CD4-positive, alpha-beta T cell treated with Interleukin-4 for 4 hours (primary cell): ENCODE results near the gene NUDT9.
"Not testable (repeated sequence)": the region's sequence is repeated elsewhere in the genome, so short reads cannot be mapped to it uniquely, and the experiment has no call there.

Experiments
- DNase-seq: peaks from one replicate; pipeline ENCODE4 v3.0.0-alpha.2; 2020

The NUDT9 gene

GRCh38 chr4:87410157-87410556 lies 12.2 kb upstream of the NUDT9 start:
- DNase-seq: no peak

GRCh38 chr4:87410679-87411078 lies 11.7 kb upstream of the NUDT9 start:
- DNase-seq: no peak

GRCh38 chr4:87414816-87415215 lies 7.6 kb upstream of the NUDT9 start:
- DNase-seq: no peak

- DNase-seq: no peak
Observed at GRCh38 chr4:87416965-87417364, 5.4 kb upstream of the NUDT9 start.

DNA sequence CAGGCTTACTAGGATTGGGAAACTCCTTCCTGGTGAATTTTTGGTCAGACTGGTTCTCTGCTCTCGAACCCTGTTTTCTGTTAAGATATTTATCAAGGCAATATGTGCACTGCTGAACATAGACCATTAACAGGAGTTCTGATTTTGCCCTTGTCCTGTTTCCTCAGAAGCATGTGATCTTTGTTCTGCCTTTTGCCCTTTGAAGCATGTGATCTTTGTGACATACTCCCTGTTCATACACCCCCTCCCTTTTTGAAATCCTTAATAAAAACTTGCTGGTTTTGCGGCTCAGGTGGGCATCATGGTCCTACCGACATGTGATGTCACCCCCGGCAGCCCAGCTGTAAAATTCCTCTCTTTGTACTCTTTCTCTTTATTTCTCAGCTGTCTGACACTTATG lies 4.0 kb upstream of the NUDT9 start:
- DNase-seq: not testable (repeated sequence)

GRCh38 chr4:87419578-87420249 lies 2.7 kb upstream of the NUDT9 start:
- no peak for DNase-seq

DNA sequence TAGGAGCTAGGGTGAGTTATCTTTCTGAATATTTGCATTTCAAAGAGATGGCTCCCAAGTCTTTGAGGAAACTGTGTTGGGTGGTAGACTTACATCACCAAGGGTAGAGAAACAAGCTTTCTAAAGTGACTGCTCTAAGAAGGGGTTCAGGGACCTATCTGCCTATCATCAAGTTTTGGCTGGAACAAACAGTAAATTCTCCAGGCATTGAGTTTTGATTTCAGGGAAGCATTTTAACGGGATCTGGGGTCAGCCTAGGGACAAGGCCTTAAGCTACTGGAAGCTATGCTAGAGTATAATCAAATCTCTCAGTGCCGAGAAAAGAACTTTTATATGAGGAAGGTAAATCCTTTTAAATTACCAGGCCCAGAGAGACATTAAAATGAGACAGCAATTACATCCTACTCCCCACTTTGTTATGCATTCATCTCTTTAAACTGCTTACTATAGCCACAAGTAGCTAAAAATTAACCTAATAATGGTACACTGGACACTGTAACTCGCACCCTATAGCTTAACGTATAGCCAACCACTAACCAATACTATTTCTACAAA lies 2.0 kb upstream of the NUDT9 start:
- DNase-seq: no peak

DNA sequence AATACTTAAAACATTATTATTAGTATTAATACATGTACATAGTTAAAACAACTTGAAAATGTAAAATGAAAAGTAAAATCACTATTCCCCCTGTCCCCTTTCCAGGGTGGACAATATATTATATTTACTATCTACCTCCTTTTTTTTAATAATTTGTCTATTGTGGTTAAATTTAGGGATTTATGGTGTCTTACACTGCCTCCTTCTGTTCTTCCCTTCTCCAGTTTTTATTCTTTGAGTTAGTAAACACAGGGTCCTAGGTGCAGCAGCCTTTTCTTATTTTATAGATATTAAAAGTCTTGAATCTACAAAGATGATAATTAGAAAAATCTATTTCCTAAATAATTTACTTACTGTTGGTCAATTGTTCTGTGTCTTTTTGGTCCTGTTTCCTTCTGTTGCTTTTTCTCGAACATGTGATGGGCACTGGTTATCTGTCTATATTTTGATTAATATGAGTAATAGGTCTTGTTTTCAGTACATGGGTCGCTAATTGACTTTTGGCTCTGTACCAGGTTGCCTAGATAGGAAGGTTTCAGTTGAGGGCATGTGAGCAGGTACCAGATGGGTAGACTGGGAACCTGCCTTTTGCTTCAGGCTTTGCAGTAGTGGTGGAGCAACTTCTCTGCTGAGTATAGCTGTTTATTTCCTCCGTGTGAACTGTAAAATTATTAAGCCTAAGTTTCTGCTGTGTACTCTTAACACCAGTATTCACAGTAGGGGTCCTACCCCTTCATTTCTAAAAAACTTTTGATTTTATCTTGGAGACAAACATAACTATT lies 1.1 kb downstream of the NUDT9 start:
- DNase-seq: no peak

GRCh38 chr4:87424099-87424543 lies 1.7 kb downstream of the NUDT9 start:
- DNase-seq: not testable (repeated sequence)

DNA sequence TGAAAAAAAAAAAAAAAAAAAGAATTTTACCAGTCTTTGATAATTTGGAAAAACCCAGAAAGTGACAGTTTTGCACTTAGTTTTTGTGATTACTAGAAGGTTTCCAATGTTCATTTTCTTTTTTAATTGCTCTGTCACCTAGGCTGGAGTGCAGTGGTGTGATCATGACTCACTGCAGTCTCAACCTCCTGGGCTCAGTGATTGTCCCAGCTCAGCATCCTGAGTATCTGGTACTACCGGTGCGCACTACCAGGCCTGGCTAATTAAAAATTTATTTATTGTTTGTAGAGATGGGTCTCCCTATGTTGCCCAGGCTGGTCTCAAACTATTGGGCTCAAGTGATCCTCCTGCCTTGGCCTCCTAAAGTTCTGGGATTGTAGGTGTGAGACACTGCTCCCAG lies 3.3 kb downstream of the NUDT9 start:
- no peak for DNase-seq

DNA sequence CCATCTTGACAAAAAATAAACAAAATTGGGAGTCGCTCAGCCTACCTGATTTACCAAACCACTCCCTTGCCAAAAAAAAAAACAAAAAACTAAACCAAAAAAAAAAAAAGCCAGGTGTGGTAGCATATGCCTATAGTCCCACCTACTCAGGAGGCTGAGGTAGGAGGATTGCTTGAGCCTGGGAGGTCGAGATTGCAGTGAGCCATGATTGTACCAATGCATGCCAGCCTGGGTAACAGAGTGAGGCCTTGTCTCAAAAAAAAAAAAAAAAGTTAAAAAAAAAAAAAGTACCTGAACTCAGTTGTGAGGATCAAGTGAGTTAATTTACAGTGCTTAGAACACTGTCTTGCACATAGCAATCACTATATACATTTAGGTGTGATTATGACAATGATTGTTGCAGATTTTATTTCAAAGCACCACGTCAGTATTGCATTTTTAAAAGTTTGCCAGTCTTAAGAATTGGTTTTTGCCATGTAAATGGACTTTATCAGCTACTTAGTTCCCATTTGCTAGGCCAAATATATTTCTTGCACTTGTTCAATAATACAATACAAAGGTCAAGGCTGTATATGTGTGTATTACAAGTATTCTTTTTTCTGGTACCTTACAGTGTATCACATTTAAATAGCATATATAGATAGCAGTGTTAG lies 4.6 kb downstream of the NUDT9 start:
- no peak for DNase-seq

- no peak for DNase-seq
Observed at GRCh38 chr4:87427518-87427868, 5.1 kb downstream of the NUDT9 start.

DNA sequence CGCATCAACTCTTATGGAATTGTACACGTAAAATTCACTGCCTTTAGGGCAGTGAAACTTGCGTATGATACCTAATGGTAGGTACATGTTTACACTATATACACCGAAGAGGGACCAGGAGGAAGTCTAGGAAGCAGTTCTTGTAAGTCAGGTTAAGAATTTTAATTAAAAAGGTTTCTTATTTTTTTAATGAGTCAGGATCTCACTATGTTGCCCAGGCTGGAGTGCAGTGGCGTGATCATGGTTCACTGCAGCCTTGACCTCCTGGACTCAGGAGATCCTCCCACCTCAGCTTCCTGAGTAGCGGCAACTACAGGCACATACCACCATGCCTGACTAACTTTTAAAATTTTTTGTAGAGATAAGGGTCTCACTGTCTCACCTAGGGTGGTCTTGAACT lies 6.6 kb downstream of the NUDT9 start:
- no peak for DNase-seq

DNA sequence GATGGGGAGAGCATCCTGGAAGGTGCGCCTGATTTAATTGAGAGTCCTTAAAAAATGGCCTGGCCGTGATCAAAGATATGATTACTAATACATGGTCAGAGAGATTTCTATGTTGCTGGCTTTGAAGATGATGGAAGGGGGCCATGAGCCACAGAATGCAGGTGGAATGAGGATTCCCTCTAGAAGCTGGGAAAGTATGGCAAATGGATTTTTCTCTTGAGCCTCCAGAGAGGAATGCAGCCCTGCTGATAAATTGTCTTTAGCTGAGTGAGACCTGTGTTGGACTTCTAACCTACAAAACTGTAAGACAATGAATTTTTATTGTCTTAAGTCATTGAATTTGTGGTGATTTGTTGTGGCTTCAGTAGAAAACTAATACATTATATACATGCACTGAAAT lies 7.7 kb downstream of the NUDT9 start:
- DNase-seq: no peak

- DNase-seq: no peak
Observed at GRCh38 chr4:87433342-87433741, 11.0 kb downstream of the NUDT9 start.

DNA sequence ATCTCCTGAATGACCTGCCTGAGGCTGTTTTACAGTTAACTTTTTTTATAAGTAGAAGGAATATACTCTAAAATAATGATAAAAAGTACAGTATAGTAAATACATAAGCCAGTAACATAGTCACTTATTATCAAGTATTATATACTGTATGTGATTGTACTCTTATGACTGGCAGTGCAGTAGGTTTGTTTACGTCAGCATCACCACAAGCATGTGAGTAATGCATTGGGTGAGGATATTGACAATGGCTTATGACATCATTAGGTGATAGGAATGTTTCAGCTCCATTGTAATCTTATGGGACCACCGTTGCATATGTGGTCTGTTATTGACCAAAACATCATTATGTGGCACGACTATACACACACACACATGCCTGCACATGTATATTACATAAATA lies 20.5 kb downstream of the NUDT9 start:
- DNase-seq: no peak

- DNase-seq: no peak
Observed at GRCh38 chr4:87444741-87445140, 22.4 kb downstream of the NUDT9 start.

DNA sequence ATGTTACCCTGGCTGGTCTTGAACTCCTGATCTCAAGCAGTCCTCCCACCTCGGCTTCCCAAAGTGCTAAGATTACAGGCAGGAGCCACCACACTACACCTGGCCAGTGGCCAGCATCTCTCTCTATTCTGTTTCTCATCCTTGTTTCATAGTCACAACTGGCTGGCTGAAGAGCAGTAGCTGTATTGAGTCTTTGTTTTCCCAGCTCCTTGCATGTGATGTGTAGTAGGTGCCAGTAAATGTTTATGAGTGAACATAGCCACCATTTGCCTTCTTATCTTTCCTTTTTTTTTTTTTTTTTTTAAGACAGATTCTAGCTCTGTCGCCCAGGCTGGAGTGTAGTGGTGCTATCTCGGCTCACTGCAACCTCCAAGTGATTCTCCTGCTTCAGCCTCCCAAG lies 23.6 kb downstream of the NUDT9 start:
- no peak for DNase-seq

DNA sequence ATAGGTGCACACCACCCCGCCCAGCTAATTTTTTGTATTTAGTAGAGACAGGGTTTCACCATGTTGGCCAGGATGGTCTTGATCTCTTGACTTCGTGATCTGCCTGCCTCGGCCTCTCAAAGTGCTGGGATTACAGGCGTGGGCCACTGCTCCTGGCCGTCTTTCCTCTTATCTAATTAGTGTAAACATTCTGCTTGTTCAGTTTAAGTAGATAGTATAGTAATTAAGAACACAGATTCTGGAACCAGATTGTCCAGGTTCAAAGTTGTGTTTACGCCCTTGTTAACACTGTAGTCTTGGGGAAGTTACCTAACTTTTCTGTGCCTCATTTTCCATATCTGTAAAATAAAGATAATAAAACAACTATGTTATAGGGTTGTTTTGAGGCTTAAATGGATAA lies 24.0 kb downstream of the NUDT9 start:
- DNase-seq: not testable (repeated sequence)

DNA sequence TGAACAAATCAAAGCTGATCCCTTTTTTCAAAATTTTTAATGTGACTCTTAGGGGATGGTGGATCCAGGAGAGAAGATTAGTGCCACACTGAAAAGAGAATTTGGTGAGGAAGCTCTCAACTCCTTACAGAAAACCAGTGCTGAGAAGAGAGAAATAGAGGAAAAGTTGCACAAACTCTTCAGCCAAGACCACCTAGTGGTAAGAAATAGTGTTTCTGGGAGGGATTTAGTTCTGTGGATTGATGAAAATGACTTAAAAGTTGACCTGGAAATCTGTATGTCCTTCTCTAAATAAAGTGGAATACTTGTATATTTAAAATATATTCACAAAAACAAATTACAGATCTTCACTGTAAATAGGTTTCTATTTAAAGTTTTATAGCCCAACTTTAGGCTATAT lies 29.2 kb downstream of the NUDT9 start:
- DNase-seq: no peak

- DNase-seq: no peak
Observed at GRCh38 chr4:87458913-87459312, 36.5 kb downstream of the NUDT9 start.

- no peak for DNase-seq
Observed at GRCh38 chr4:87461281-87461700, 38.9 kb downstream of the NUDT9 start.

DNA sequence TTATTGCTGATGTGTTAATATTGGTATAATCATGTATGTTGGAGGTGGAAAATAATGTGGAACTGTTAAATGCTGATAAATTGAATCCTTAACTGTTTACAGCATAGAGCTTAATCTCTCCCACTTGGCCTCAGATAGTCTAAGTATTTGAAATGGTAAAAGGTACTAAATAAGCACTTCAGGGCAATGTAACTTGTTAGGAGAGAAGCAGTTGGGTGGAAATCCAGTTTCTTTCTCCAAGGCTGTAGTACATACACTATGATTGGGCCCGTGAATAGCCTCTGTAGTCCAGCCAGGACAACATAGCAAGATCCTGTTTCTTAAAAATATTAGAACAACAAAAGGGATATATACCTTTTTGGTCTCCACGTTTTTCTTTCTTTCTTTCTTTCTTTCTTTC lies 39.7 kb downstream of the NUDT9 start:
- DNase-seq: no peak
